ENCODE measurements around the gene IFIT2. TPM values are rescaled to one million over a fixed set of nuclear protein-coding genes. Genes with fewer than 3 reads are reported as not detected.

IFIT2 gene
- polyA plus RNA-seq, 1 of the 3 experiments (the other 2 are of a cell fraction): 0.99 TPM

- no peak overlapping the region for H3K27ac ChIP-seq (ENCODE audit: low read depth in 2 of 2, low read length in 1 of 2)
- no peak overlapping the region for H3K9ac ChIP-seq
- H3K36me3 ChIP-seq (replicated peaks in 1 of 2; ENCODE audit: control insufficient read depth in 1 of 2, insufficient read depth in 2 of 2, low read length in 1 of 2): no peaks in the 10 kb centered on the region
- no peaks in the 10 kb centered on the region for H3K9me2 ChIP-seq
- 44% methylated on average over 3 of the region's 3 CpGs for WGBS (ENCODE audit: low lambda C conversion rate)
- H3K4me2 ChIP-seq: no peak overlapping the region
- H3K79me2 ChIP-seq (ENCODE audit: insufficient read depth): no peaks in the 10 kb centered on the region
- no peaks in the 10 kb centered on the region for H3K9me3 ChIP-seq
- H3K4me1 ChIP-seq (ENCODE audit: control insufficient read depth in 1 of 2, insufficient read depth in 2 of 2, low read depth in 1 of 2, low read length in 1 of 2): peaks cover 5 to 7% of the 10 kb centered on the region in 2 experiments; a peak in 2 of 4 replicates
- no peak overlapping the region for H2AFZ ChIP-seq (ENCODE audit: low read depth)
- no peaks in the 10 kb centered on the region for H3K27me3 ChIP-seq (ENCODE audit: insufficient read depth)
- no peak for TF ChIP-seq RAD21 (IDR thresholded peaks at IDR 0.05; ENCODE audit: low read length)
- TF ChIP-seq GABPA (IDR thresholded peaks at IDR 0.05; ENCODE audit: low read depth): no peak
- TF ChIP-seq REST (IDR thresholded peaks at IDR 0.05; ENCODE audit: low read depth, low read length): no peak
- H4K20me1 ChIP-seq (ENCODE audit: insufficient read depth): no peaks in the 10 kb centered on the region
- no peak overlapping the region for H3K4me3 ChIP-seq (ENCODE audit: low read depth in 2 of 2, low read length in 1 of 2)
- no peak for DNase-seq
- H3F3A ChIP-seq (replicated peaks; ENCODE audit: insufficient read depth): peaks cover 3% of the 10 kb centered on the region
- ChIA-PET POLR2A (no interaction called here), CTCF (interaction anchor here (0.8 to 1.1 kb wide), 3 partner anchors 10 to 322 kb away, joined by 3 read pairs; no protein-coding TSS in a partner anchor)
Observed at GRCh38 chr10:89256340-89256739, 45.5 kb upstream of the IFIT2 start.

GRCh38 chr10:89256962-89257361, 44.9 kb upstream of the IFIT2 start:
- H3K27ac ChIP-seq (ENCODE audit: low read depth in 2 of 2, low read length in 1 of 2): no peak overlapping the region
- H3F3A ChIP-seq (replicated peaks; ENCODE audit: insufficient read depth): peaks cover 8% of the 10 kb centered on the region
- H3K9me2 ChIP-seq: no peaks in the 10 kb centered on the region
- H3K4me1 ChIP-seq (ENCODE audit: control insufficient read depth in 1 of 2, insufficient read depth in 2 of 2, low read depth in 1 of 2, low read length in 1 of 2): peaks cover 5 to 10% of the 10 kb centered on the region in 2 experiments; a peak in 3 of 4 replicates
- ChIA-PET POLR2A (no interaction called here), CTCF (interaction anchor here (1.1 kb wide), 1 partner anchor 322 kb away, joined by 3 read pairs; no protein-coding TSS in a partner anchor)
- no peaks in the 10 kb centered on the region for H3K36me3 ChIP-seq (replicated peaks in 1 of 2; ENCODE audit: control insufficient read depth in 1 of 2, insufficient read depth in 2 of 2, low read length in 1 of 2)
- no peaks in the 10 kb centered on the region for H3K79me2 ChIP-seq (ENCODE audit: insufficient read depth)
- H3K27me3 ChIP-seq (ENCODE audit: insufficient read depth): no peaks in the 10 kb centered on the region
- TF ChIP-seq FOXM1 (IDR thresholded peaks at IDR 0.05; ENCODE audit: low read depth) (no peak), ELF1 (IDR thresholded peaks at IDR 0.05) (no peak), RFX5 (IDR thresholded peaks at IDR 0.05; ENCODE audit: low read length) (no peak), NRF1 (IDR thresholded peaks at IDR 0.05; ENCODE audit: low read depth, low read length) (no peak), TCF12 (IDR thresholded peaks at IDR 0.05) (no peak), USF2 (IDR thresholded peaks at IDR 0.05; ENCODE audit: borderline replicate concordance, low read depth, low read length) (no peak), TEAD4 (IDR thresholded peaks at IDR 0.05; ENCODE audit: borderline replicate concordance, insufficient read depth) (no peak), IRF3 (IDR thresholded peaks at IDR 0.05; ENCODE audit: low read depth, low read length) (no peak), RXRA (IDR thresholded peaks at IDR 0.05; ENCODE audit: borderline replicate concordance, low read depth) (no peak), MEF2A (IDR thresholded peaks at IDR 0.05; ENCODE audit: borderline replicate concordance, low read depth) (no peak), RAD21 (IDR thresholded peaks at IDR 0.05; ENCODE audit: low read length) (no peak), POLR2AphosphoS5 (IDR thresholded peaks at IDR 0.05; ENCODE audit: low read depth, low read length) (no peak), JUND (IDR thresholded peaks at IDR 0.05) (no peak), FOXJ3 (CRISPR knock-in tag; IDR thresholded peaks at IDR 0.05) (no peak), PBX3 (IDR thresholded peaks at IDR 0.05) (no peak), EP300 (IDR thresholded peaks at IDR 0.05; ENCODE audit: borderline replicate concordance in 1 of 2, low read depth in 1 of 2, low read length in 1 of 2) (no peak), SMC3 (IDR thresholded peaks at IDR 0.05; ENCODE audit: low read depth, low read length) (no peak), GATA2 (CRISPR knock-in tag; IDR thresholded peaks at IDR 0.05) (no peak)
- 62% methylated on average over 1 of the region's 1 CpG for WGBS (ENCODE audit: low lambda C conversion rate)
- no peak overlapping the region for H3K4me2 ChIP-seq
- no peak overlapping the region for H2AFZ ChIP-seq (ENCODE audit: low read depth)
- H3K4me3 ChIP-seq (ENCODE audit: low read depth in 2 of 2, low read length in 1 of 2): no peak overlapping the region
- no peaks in the 10 kb centered on the region for H3K9me3 ChIP-seq
- no peak for DNase-seq
- no peaks in the 10 kb centered on the region for H4K20me1 ChIP-seq (ENCODE audit: insufficient read depth)
- no peak overlapping the region for H3K9ac ChIP-seq
